Inferior parietal cortex (tissue), 1 donor: ENCODE results near the gene BCL7C.
A peak's percentile ranks its signal among the peaks of the same experiment; 100 is the strongest.
"Not testable (repeated sequence)": the region's sequence is repeated elsewhere in the genome, so short reads cannot be mapped to it uniquely, and the experiment has no call there.

ENCODE experiments used
- DNase-seq: peaks from one replicate; pipeline ENCODE4 v3.0.0-alpha.2; 2016; ENCODE audit errors: extremely low spot score

BCL7C gene

DNA sequence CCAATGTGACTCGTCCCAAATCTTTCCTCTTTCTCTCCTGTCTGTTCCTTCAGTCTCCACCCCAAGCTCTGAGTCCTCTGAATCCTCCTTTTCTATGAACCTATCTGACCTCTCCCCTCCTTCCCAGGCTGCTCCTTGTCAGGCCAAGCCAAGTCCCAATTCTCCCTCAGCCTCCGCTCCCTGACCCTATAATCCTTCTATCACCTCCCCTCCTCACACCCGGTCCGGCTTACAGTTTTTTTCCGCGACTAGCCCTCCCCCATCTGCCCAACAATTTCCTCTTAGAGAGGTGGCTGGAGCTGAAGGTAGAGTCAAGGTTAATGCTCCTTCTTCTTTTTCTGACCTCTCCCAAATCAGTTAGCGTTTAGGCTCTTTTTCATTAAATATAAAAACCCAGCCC, 33.1 kb downstream of the BCL7C start:
- not testable (repeated sequence) for DNase-seq

DNA sequence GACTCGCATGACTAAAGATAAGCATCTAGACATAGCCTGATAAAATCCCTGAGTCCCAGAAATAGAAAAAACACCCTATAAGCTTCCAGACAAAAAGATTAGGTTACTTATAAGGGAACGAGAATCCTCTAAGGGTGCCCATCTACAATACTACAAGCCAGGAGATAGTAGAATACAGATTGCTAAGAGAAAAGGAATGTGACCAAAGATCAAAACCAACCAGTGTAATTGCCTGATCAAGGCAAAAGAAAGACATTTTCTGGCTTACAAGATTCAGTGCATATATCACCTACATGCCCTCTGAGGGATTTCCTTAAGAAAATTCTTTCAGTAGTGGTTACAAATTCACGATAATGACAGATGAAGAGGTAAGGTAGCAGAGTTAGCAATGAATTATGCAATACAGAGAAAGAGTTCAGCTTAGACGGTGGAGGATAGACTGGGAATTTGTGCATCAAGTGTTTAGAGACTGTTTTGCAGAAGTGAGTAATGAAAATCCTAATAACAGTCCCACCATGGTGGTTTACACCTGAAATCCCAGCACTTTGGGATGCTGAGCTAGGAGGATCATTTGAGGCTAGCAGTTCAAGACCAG, 35.0 kb downstream of the BCL7C start:
- no peak for DNase-seq

DNA sequence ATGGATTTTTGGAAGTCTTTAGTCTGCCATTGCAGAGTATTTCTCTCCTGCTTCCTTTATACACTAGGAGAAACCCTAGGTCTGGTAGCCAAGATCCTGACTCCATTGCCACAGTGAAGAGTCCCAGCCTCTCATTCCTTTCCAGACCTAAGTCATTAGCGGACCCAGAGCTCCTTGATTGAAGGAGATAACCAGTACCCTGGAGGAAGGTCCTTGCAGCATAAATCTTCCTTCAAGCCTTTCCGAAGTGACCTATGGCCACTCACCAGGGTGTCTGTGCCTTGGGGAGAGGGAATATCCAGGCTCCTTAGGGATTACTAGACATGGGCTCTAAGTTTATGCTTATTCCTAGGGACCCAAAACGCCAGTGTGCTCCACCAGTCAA, 35.8 kb downstream of the BCL7C start:
- DNase-seq = no peak

DNA sequence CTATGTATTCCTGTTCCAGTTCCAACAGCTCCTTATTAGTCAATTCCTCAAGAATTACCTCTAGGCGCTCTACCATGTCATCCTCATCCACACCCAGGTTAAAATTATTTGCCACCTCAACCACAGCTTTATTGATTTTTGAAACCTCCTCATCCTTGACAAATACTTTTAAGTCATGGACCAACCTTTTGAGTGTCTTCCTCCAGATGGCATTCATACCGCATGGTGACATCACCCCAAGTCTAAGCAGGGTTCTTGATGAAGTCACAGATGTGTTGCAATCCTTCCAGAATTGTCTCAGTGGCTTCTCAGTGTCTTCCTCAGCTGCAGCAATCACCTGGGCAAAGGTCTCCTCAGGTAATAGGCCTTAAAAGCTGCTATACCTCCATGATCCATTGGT, 40.1 kb downstream of the BCL7C start:
- no peak for DNase-seq

DNA sequence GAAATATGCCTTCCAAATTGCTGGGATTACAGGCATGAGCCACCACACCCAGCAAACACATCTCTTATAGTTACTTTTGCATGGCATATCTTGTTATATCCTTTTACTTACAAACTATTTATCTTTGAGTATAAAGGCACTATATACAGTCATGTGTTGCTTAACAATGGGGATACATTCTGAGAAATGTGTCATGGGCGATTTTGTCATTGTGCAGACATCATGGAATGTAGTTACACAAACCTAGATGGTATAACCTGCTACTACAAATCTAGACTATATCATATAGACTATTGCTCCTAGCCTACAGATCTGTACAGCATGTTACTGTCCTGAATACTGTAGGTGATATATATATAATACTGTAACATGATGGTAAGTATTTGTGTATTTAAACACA, 43.6 kb downstream of the BCL7C start:
- no peak for DNase-seq

DNA sequence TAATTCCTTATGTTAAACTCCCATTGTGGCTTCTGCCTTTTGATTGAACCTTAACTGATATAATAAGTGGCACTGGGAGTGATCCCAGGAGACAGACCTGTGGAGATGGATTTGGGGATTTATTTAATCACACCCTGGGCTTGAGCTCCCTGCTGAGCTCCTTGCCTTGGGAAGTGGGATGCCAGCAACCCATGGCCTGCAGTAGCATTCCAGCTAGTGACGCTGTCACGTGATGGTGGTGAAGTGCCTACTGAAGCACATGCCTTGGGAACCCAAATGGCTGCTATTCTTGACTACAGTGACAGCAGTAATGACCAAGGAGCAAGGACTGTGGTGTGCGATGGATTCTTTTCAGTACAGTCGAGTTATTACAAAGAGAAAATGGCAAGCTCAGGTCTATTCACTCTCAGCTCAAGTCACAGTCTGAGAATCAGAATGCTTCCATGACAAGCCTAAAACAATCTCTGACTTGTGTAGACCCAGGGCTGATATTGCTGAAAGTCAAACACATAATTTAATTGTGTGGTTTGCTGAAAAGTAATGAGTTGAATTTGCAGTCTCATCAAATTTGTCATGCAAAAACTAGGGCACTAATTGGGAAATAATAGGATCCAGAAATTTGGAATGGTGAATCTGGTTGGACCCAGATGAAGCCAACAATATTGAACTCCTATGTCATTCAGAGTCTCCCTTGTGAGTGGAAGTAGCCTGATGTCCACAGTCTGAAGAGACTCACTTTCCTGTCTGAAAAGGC, 47.1 kb downstream of the BCL7C start:
- DNase-seq = no peak

DNA sequence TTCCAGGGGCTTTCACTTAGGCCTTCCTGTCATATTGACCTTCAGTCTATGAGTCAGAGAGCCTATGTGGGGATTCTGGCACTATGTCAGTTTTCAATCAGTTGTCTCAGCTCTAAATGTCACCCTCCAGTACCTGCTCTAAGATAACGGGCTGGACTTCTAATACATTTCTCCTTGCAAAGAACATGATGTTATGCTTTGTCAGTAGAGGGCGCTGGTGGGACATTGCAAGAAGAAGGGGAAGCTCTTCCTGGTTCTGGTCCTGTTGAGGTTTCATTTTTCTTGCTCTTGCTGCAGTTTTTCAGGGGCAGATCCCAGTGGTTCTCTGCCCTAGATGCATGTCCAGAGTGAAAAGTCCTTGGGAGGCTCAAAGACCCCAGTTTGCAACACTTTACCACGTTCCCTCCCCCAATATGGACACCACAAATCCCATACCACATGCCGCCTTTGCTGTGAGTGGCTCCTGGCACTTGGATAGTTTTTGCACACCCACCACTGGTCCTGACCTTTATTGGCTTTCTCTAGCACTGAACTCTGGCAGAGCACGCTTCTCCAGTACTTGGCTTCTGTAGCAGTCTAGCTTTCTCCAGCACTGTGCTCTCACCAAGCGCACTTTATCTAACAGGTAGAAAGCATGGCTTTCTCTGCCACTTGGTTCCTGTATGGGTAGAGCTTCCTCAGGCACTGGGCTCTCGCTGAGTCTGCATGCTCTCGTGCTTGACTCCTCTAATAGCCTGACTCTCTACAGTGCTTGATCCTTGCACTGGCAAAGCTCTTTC, 49.0 kb downstream of the BCL7C start:
- peak; percentile 87 for DNase-seq

DNA sequence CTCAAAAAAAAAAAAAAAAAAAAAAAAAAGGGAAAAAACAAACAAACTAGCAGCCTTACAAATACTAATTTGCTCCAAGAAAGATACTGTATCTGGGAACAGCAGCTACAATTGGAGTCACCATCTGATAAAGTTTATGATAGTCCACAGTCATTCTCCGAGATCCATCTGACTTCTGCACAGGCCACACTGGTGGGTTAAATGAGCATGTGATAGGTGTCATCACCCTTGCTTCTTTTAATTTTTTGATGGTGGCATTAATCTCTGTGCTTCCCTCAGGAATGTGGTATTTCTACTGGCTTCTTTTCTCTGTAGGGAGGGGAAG, 49.6 kb downstream of the BCL7C start:
- no peak for DNase-seq

DNA sequence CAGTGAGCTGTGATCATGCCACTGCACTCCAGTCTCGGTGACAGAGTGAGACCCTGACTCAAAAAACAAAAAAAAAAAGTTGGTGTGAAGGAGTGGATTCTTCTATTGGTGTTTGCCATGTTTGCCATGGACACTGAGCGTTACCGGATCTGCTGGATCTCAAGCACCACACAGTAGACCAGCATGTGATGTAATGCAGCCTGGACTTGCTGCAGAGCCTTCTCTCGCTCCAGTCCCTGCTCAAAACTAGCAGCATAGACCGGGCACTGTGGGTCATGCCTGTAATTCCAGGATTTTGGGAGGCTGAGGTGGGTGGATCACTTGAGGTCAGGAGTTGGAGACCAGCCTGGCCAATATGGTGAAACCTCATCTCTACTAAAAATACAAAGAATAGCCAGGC, 50.4 kb downstream of the BCL7C start:
- DNase-seq = no peak

DNA sequence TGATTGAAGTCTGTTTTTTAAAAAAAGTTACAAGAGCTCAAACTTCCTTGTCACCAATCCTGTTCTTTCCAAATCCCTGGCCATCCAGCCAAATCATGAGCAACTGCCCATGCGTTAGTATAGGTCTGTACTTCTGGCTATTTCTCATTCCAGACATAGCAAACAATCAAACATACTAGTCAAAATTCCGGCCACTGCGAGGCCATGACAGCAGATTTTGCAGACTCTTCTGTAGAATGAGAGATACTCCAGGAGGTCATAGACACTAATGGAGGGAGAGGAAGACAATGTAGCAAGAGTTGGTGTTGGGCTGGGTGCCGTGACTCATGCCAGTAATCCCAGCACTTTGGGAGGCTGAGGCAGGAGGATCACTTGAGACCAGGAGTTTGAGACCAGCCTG, 50.9 kb downstream of the BCL7C start:
- no peak for DNase-seq

DNA sequence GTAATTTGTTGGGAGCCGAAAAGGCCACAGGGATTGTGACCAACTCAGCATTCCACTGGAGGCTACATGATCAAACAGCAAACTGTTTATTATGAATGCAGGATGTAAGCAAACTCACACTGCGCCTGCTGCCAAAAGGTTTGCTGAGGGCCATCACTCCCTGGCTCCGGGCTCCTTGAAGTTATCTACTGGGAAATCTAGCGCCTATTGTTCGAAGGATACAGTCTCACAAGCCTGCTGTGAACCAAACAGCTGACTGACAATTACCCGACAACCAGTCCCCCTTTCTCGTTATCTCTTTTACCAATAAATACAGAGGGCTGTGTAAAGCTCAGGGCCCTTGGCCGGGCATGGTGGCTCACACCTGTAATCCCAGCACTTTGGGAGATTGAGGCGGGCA, 52.5 kb downstream of the BCL7C start:
- no peak for DNase-seq

DNA sequence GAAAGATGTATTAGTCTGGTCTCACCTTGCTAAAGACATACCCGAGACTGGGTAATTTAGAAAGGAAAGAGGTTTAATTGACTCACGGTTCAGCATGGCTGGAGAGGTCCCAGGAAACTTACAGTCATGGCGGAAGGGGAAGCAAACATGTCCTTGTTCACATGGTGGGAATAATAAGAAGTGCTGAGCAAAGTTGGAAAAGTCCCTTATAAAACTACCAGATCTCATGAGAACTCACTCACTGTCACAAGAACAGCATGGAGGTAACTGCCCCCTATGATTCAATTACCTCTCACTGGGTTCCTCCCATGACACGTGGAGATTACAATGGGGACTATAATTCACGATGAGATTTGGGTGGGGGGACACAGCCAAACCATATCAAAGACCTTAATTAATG, 53.3 kb downstream of the BCL7C start:
- no peak for DNase-seq

DNA sequence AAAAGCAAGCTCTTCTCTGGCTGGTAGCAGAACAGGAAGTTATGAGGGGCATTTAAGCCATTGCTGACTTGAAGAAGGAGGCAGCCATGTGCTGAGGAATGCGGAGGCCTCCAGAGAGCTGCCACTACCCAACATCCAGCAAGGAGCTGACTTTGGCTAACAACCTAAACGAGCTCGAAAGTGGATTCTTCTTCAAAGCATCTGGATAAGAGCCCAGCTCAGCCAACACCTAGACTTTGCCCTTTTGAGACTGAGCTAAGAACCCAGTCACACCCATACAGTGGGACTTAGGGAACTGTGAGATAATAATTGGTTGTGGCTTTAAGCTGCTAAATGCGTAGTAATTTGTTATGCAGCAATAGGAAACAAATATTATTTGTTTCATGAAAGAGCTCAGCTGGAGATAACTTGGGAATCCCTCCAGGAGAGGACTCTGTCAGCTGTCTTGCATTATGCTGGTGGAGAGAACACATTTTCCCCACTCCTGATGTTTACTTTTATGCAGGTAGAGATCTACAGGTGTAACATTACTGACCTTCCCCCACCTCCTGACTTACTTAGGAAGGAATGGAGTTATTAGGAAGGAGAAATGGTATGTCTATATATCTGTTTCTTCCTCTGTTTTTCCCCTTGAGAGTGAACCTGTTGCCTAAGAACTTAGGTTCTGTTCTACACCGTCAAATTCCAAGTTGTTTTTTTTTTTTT, 54.2 kb downstream of the BCL7C start:
- DNase-seq = no peak

DNA sequence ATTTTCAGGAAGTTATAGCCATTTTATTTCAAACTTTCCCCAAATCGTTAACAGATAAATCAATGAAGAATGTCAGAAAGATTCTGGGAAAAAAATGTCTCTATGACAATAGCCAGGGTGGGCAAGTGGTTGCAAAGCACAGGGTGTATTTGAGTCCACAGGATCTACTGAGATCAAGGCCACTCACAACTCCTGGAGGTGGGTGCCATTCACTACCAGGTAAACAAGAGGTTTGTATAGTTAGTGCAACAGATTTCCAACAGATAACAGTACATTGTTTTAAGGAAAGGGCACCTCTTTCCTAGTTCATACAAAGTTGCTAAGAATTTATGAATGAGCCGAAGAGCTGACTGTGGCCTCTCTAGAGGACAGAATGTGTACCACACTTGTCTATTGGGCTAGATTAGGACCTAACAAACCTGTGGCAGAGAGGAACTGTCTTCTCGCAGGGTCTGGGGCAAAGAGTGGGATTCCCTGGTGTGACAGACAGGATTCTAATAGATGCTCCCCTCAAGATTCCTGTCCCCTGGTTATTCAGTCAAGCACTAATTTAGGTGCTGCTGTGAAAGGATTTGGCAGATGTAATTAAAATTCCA, 54.9 kb downstream of the BCL7C start:
- DNase-seq = no peak

DNA sequence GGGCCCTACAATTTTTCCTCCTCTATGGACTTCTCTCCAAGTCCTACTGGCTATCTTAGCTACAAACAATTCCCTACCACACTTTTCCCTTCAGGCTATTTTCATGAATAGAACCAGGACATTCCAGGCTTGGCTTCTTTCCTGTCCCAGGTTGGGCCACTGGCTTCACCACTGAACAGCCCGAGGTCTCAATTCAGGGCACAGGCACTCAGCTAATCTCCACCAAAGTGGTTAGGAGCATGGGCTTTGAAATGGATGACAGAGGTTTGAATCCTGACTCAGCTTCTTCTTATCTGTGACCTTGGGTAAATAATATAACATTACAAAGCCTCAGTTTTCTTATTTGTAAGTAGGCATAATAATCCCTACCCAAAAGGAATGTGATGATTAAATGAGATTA, 56.0 kb downstream of the BCL7C start:
- no peak for DNase-seq
